ENCODE measurements around the gene ADAMTSL1.

ADAMTSL1 gene

GRCh38 chr9:18826248-18826647 lies 352.3 kb downstream of the ADAMTSL1 start:
- H3K4me1 ChIP-seq = peaks cover 23% of the 10 kb centered on the region
- no peak for TF ChIP-seq Cebpa-rat (IDR thresholded peaks at IDR 0.05)
- H3K4me3 ChIP-seq = no peak overlapping the region
- 0 out of 2 replicates have a peak overlapping the region, but pooled peaks have one; percentile 24 for H3K27ac ChIP-seq
- no peak overlapping the region; the same call in 1 of the 2 replicates for H3K9ac ChIP-seq
- H3K4me2 ChIP-seq = peak overlapping the region; percentile 61
- H3K36me3 ChIP-seq = no peaks in the 10 kb centered on the region
- H4K20me1 ChIP-seq = no peaks in the 10 kb centered on the region
- no peaks in the 10 kb centered on the region for H3K27me3 ChIP-seq
- H3K9me3 ChIP-seq = no peaks in the 10 kb centered on the region

DNA sequence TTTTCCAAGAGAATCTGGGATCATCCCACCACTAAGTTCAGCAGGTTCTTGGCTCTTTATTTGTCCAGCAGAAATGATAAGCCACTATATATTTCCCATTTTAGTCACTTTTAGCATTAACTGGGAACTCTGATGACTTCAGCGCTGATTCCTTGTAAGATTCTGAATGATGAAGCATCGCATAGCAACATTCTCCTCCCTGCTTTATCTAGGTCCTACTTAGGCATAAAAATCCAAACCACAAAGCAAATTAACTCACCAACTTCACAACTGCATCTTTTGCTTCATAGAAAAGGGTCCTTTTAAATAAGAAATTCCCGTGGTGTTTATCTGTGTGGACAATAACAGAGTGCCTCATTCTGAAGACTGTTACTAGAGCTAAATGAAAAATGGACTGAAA lies 355.1 kb downstream of the ADAMTSL1 start:
- Histone ChIP-seq H3K27me3 (no peaks in the 10 kb centered on the region), H4K20me1 (no peaks in the 10 kb centered on the region), H3K4me3 (no peak overlapping the region), H3K9me3 (no peaks in the 10 kb centered on the region), H3K36me3 (no peaks in the 10 kb centered on the region), H3K27ac (no peak overlapping the region), H3K4me1 (peaks cover 23% of the 10 kb centered on the region), H3K4me2 (no peak overlapping the region), H3K9ac (no peak overlapping the region)
- TF ChIP-seq Cebpa-rat (IDR thresholded peaks at IDR 0.05) = no peak

- H3K4me1 ChIP-seq = peaks cover 16% of the 10 kb centered on the region
- no peaks in the 10 kb centered on the region for H4K20me1 ChIP-seq
- no peak overlapping the region for H3K9ac ChIP-seq
- no peaks in the 10 kb centered on the region for H3K9me3 ChIP-seq
- no peaks in the 10 kb centered on the region for H3K36me3 ChIP-seq
- no peak overlapping the region for H3K4me2 ChIP-seq
- H3K27me3 ChIP-seq = no peaks in the 10 kb centered on the region
- H3K4me3 ChIP-seq = no peak overlapping the region
- H3K27ac ChIP-seq = no peak overlapping the region
- TF ChIP-seq Cebpa-rat (IDR thresholded peaks at IDR 0.05) = no peak
These were observed 355.9 kb downstream of the ADAMTSL1 start for GRCh38 chr9:18829873-18830272.

- Histone ChIP-seq H3K9me3 (no peaks in the 10 kb centered on the region), H3K4me2 (no peak overlapping the region), H3K27me3 (no peaks in the 10 kb centered on the region), H3K4me1 (no peaks in the 10 kb centered on the region), H3K27ac (no peak overlapping the region), H3K9ac (no peak overlapping the region), H3K4me3 (no peak overlapping the region), H4K20me1 (no peaks in the 10 kb centered on the region), H3K36me3 (no peaks in the 10 kb centered on the region)
- TF ChIP-seq Cebpa-rat (IDR thresholded peaks at IDR 0.05) = no peak
These were observed 360.9 kb downstream of the ADAMTSL1 start for GRCh38 chr9:18834740-18835361.

- H3K4me1 ChIP-seq = no peaks in the 10 kb centered on the region
- no peak overlapping the region for H3K4me2 ChIP-seq
- no peaks in the 10 kb centered on the region for H3K27me3 ChIP-seq
- no peak for TF ChIP-seq Cebpa-rat (IDR thresholded peaks at IDR 0.05)
- no peaks in the 10 kb centered on the region for H3K36me3 ChIP-seq
- H3K4me3 ChIP-seq = no peak overlapping the region
- H3K9me3 ChIP-seq = no peaks in the 10 kb centered on the region
- no peak overlapping the region for H3K27ac ChIP-seq
- H4K20me1 ChIP-seq = no peaks in the 10 kb centered on the region
- no peak overlapping the region for H3K9ac ChIP-seq
These were observed 363.4 kb downstream of the ADAMTSL1 start for GRCh38 chr9:18837402-18837801.

DNA sequence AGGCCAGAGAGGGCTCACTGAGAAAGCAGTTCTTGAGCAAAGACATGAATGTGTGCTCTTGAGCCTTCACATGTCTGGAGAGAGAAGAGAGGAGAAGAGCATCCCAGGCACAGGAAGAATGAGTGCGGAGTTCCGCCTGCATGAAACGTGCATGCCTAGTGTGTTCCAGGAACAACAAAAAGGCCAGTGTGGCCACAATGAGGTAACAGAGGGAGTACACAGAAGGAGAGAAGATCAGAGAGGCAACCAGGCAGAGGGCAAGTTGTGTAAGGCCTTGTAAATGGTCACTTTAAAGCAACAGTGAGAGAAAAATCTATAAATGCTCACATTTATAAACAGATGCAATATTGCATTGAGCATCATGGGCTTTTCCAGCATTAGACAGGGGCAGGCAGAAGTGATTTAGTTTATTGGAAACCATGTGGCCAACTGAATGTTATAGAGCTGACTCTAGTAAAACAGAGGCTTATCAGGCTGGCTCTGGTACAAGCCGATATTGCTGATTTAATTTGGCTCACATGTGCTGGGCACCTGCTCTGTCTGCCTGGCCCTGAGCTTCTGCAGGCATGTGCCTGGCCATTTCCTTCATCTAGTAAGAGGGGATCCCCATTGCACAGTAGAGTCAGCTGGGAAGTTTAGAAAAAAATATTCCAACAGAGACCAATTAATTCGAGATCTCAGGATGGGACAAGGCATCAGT lies 373.8 kb downstream of the ADAMTSL1 start:
- no peak for TF ChIP-seq Cebpa-rat (IDR thresholded peaks at IDR 0.05)
- Histone ChIP-seq H4K20me1 (no peaks in the 10 kb centered on the region), H3K27me3 (no peaks in the 10 kb centered on the region), H3K4me3 (no peak overlapping the region), H3K36me3 (no peaks in the 10 kb centered on the region), H3K9me3 (no peaks in the 10 kb centered on the region), H3K9ac (no peak overlapping the region), H3K4me1 (no peaks in the 10 kb centered on the region), H3K27ac (no peak overlapping the region), H3K4me2 (no peak overlapping the region)

DNA sequence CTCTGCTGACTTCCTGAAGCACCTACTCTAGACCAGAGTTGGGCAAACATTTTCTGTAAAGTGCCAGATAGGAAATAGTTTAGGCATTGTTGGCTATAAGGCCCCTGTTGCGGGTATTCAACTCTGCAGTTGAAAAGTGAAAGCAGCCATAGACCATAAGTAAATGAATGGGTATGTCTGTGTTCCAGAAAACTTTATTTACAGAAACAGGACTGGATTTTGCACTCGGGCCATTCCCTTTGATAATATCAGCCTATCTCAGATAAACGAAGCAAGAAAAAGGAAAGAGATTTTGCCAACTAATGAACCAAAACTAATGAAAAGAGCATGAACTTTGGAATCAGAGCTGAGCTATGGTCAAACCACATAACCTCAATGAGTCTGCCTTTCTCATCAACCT lies 374.7 kb downstream of the ADAMTSL1 start:
- H4K20me1 ChIP-seq = no peaks in the 10 kb centered on the region
- H3K27me3 ChIP-seq = no peaks in the 10 kb centered on the region
- H3K9me3 ChIP-seq = no peaks in the 10 kb centered on the region
- no peak overlapping the region for H3K4me3 ChIP-seq
- no peak for TF ChIP-seq Cebpa-rat (IDR thresholded peaks at IDR 0.05)
- no peak overlapping the region for H3K4me2 ChIP-seq
- no peak overlapping the region for H3K9ac ChIP-seq
- H3K4me1 ChIP-seq = no peaks in the 10 kb centered on the region
- no peaks in the 10 kb centered on the region for H3K36me3 ChIP-seq
- no peak overlapping the region for H3K27ac ChIP-seq

- H3K27ac ChIP-seq = no peak overlapping the region
- H3K4me1 ChIP-seq = no peaks in the 10 kb centered on the region
- no peak for TF ChIP-seq Cebpa-rat (IDR thresholded peaks at IDR 0.05)
- H4K20me1 ChIP-seq = no peaks in the 10 kb centered on the region
- no peak overlapping the region for H3K4me2 ChIP-seq
- H3K36me3 ChIP-seq = no peaks in the 10 kb centered on the region
- H3K9ac ChIP-seq = no peak overlapping the region
- no peaks in the 10 kb centered on the region for H3K27me3 ChIP-seq
- H3K4me3 ChIP-seq = no peak overlapping the region
- no peaks in the 10 kb centered on the region for H3K9me3 ChIP-seq
These were observed 375.3 kb downstream of the ADAMTSL1 start for GRCh38 chr9:18849270-18849669.

DNA sequence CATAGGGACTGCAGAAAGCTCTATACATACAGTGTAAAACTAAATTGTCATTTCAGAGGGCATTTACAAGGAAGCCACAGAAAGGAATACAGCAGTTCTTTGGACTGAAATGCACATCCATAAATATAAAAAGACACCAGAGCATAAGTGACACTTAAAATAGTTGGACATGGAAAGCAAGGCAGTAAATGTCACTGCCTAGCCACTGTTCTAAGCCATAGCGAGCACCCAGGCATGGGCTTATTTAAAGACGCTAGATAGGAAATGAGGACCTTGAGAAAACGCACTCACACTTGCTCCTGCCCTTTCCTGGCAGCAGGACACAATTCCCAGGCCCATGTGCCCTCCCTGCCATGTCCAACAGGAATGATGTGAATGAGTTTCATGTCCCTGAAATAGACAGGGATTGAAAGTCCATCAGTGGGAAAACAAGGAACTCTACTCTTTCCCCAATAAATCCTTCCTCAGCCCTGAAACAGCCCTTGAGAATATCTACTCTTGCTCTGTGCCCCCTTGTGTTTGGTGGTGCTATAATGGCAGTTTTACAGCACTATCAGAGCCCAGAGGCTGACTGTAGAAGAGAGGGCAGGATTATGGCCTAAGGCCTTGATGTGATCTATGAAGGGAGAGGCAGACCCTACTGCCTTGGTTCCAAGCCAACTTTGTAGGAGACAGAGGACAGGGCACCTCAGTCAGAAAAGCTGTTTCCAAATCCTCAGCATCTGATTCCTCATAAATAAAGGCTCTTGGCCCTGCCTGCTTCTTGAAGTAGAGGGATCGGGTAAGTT lies 376.1 kb downstream of the ADAMTSL1 start:
- H3K27ac ChIP-seq = no peak overlapping the region
- no peak overlapping the region for H3K4me2 ChIP-seq
- TF ChIP-seq Cebpa-rat (IDR thresholded peaks at IDR 0.05) = no peak
- H3K36me3 ChIP-seq = no peaks in the 10 kb centered on the region
- no peaks in the 10 kb centered on the region for H3K4me1 ChIP-seq
- no peaks in the 10 kb centered on the region for H3K9me3 ChIP-seq
- no peak overlapping the region for H3K4me3 ChIP-seq
- no peak overlapping the region for H3K9ac ChIP-seq
- H4K20me1 ChIP-seq = no peaks in the 10 kb centered on the region
- H3K27me3 ChIP-seq = no peaks in the 10 kb centered on the region

All from BLaER1 (cell line).